ENCODE measurements around the gene SAPCD2. TPM values are rescaled to one million over a fixed set of nuclear protein-coding genes. Genes with fewer than 3 reads are reported as not detected.
"Not testable (repeated sequence)": the region's sequence is repeated elsewhere in the genome, so short reads cannot be mapped to it uniquely, and the experiment has no call there.

SAPCD2 gene
- total RNA-seq, 1 experiment from 2014 or later, result 28.5 TPM

- DNase-seq (ENCODE audit: low read depth), result no peak
These were observed 4.9 kb downstream of the SAPCD2 start for GRCh38 chr9:137065336-137065967.

GRCh38 chr9:137064880-137065164 lies 5.5 kb downstream of the SAPCD2 start:
- DNase-seq (ENCODE audit: low read depth), result no peak

GRCh38 chr9:137064027-137064879 lies 6.1 kb downstream of the SAPCD2 start:
- DNase-seq (ENCODE audit: low read depth), result peak; percentile 55

GRCh38 chr9:137063311-137064026 lies 6.9 kb downstream of the SAPCD2 start:
- DNase-seq (ENCODE audit: low read depth), result no peak

GRCh38 chr9:137062798-137063197 lies 7.6 kb downstream of the SAPCD2 start:
- not testable (repeated sequence) for DNase-seq (ENCODE audit: low read depth)

- DNase-seq (ENCODE audit: low read depth), result no peak
These were observed 8.0 kb downstream of the SAPCD2 start for GRCh38 chr9:137062384-137062783.

GRCh38 chr9:137058521-137059234 lies 11.7 kb downstream of the SAPCD2 start:
- DNase-seq (ENCODE audit: low read depth), result no peak

GRCh38 chr9:137057545-137057944 lies 12.8 kb downstream of the SAPCD2 start:
- DNase-seq (ENCODE audit: low read depth), result no peak

- DNase-seq (ENCODE audit: low read depth), result no peak
These were observed 13.5 kb downstream of the SAPCD2 start for GRCh38 chr9:137056739-137057415.

- DNase-seq (ENCODE audit: low read depth), result peak; percentile 85
These were observed 14.7 kb downstream of the SAPCD2 start for GRCh38 chr9:137055385-137056364.

GRCh38 chr9:137054932-137055384 lies 15.4 kb downstream of the SAPCD2 start:
- no peak for DNase-seq (ENCODE audit: low read depth)

GRCh38 chr9:137053944-137054931 lies 16.1 kb downstream of the SAPCD2 start, which contains the start of gene ENTPD2:
Gene ENTPD2 (minus strand): TSS chr9:137054061. CDS start chr9:137053997, 64 bp downstream.
- no peak for DNase-seq (ENCODE audit: low read depth)

GRCh38 chr9:137052998-137053943 lies 17.1 kb downstream of the SAPCD2 start:
- no peak for DNase-seq (ENCODE audit: low read depth)

GRCh38 chr9:137052293-137052692 lies 18.1 kb downstream of the SAPCD2 start:
- DNase-seq (ENCODE audit: low read depth), result no peak

- DNase-seq (ENCODE audit: low read depth), result no peak
These were observed 19.1 kb downstream of the SAPCD2 start for GRCh38 chr9:137051145-137051724.

GRCh38 chr9:137050570-137050969 lies 19.8 kb downstream of the SAPCD2 start:
- peak; percentile 28 for DNase-seq (ENCODE audit: low read depth)
